HG02623 (cell line): ENCODE measurements around the gene NGF.

Experiments used
- ATAC-seq: cut with Tn5 transposase; IDR thresholded peaks from one replicate; pipeline ENCODE4 v1.9.1; 2021; ENCODE audit warnings: moderate library complexity; ENCODE audit not compliant: unreplicated experiment

NGF gene

GRCh38 chr1:115283681-115284146, 54.3 kb downstream of the NGF start:
- no peak for ATAC-seq

DNA sequence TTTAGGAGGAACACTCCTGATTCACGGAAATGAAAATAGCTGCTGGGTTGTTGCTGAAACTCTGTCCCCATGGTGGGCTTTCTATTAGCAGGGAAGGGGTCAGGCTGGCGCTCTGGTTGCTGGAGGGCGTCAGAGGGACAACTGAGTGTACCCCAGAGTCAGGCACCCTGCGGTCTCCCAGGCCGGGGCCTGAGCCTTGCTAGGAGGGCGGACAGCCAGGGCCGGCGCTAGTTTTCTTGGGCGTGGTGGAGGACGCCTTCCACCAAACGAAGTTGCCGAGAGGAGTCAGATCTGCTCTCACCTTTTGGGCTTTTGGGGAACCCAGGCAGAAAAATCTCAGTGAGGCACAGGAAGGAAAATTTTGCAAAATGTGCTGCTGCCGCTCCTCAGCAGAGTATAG, 54.8 kb downstream of the NGF start:
- no peak for ATAC-seq

DNA sequence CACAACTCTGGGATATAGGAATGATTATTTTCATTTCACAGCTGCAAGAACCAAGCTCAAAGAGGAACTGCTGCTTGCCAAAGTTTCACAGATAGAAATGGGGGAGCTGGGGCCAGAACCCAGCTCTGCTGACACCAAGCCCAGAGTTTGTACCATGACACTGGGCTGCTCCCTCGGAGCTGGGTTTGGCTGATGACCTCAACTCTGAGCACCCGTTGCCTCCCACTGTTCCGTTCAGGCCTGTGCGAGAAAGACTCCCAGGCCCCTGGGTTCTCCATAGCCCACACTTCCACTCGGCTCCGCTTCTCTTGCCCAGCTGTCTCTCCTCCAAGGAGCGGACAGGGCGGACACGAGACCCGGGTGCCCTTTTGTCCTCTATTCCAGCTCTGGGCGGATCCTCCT, 55.2 kb downstream of the NGF start:
- no peak for ATAC-seq

DNA sequence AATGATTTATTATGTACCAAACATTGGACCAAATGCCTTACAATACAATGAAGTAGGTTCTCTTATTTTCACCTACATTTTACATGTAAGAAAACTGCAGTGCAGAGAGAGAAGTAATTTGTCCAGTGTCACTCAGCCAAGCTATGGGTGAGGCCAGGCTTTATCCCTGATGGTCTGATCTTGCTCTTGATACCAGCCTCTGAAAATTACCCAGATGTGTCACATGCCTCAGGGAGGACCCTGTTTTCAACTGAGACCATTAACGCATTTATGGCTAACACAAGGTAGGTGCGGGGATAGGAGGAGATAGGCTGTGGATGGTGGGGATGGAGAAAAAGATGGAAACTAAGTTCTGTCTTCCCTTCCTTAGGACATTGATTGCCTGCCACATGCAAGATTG, 56.9 kb downstream of the NGF start:
- no peak for ATAC-seq

- no peak for ATAC-seq
Measured at GRCh38 chr1:115280064-115280463, 58.0 kb downstream of the NGF start.

DNA sequence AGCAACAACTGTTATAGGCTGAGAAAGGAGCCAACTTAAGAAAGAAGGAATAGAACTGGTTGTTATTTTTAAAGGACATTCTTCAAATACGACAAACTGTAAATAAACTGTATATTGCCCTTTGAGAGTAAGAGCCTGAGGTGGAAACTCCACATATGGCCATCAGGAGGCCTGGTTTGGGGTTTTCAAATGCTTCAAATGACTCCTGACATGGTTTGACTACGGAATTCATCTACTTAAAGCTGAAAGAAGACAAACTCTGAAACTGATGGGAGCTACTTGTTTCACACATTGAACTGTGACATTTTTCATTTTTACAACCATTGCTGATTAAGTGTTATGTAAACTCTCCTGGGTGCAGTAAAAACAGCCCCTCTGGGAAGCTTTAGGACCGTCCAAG, 59.8 kb downstream of the NGF start:
- no peak for ATAC-seq

DNA sequence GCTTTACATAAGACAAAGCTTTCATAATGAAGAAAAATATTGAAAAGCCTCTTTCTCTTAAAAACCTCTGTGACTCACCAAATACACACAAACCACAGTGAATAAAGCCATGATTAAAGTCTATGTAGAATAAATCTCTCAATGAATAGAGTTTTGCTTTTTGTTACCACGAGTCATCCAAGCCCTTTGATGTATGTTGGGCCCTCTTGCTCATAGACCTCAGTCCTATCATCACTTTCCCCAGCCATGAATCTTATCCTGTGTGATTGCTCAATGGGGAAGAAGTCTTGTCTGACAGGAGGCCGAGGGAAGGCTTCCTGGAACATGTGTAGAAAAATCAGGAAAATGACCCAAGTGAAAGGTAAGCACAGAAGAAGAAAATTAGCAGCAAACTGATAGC, 60.8 kb downstream of the NGF start:
- no peak for ATAC-seq

GRCh38 chr1:115275216-115275615, 62.8 kb downstream of the NGF start:
- no peak for ATAC-seq

- no peak for ATAC-seq
Measured at GRCh38 chr1:115274467-115274866, 63.6 kb downstream of the NGF start.

DNA sequence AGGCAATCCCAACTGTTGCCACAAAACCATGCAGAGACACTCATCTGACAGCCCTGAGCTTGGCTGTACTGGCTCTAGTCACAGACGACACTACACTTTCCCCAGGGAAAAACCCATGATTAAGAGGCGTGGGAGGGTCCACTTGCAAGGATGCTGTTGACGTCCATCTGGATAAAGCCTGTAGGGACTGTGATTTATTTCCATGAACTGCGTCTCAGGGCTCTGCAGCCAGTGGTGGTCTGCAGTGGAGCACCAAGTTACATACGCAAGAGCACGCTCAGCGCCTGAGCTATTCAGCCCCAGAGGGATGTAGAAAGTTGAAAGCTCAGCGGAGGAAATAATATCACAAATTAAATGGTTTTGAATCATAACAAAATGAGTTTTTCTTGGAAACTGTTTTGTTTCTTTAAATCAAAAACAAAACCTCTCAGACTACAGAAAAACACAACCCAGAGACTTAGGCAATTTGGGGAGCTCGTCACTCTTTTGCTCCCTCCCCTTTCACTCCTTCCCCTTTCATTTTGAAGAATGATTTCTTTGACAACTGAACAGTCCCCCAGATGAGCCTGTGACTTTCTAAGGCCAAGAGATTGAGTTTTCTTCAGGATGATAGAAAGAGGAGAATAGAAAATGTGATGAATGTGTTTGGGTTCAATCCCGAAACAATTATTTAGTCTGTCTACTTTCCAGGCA, 71.2 kb downstream of the NGF start:
- ATAC-seq = no peak

DNA sequence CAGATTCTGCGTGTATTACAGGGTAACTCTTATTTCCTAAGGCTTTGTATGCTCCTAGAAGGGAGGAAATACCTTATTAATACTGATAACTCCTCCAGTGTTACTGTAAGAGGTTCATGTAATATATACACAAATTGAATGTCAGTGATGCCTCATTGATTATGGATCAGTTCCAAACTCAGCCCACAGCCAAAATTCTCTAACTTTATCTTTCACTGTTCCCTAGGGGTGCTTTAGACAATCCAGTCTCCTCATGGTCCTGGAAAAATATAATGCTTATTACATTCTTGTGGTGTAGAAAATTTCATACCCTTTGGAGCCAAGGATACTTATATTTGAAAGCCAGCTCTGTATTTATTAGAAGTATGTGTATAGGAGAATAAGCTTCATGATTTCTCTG, 73.0 kb downstream of the NGF start:
- ATAC-seq = no peak

GRCh38 chr1:115262886-115263285, 75.2 kb downstream of the NGF start:
- no peak for ATAC-seq

- ATAC-seq = no peak
Measured at GRCh38 chr1:115261496-115261895, 76.6 kb downstream of the NGF start.

DNA sequence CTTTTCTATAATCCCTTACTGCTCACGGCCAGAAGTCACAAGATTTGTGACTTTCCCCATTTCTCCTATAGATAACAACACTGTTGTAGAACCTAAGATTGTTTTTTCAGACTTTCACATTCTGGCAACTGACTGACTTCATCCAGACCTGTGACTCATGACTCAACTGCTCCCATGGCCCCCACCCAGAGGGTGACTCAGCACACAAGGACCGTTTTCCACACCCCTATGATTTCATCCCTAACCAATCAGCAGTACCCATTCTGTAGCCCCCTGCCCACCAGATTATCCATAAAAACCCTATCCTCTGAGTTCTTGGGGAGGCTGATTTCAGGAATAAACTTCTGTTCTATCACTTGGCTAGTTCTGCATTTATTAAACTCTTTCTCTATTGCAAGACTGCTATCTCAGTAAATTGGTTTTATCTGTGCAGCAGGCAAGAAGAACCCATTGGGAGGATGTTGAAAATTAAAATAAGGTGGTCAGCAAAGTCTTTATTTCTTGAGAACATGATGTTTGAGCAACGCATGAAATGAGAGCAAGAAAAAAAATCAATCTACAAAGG, 79.7 kb downstream of the NGF start:
- no peak for ATAC-seq

DNA sequence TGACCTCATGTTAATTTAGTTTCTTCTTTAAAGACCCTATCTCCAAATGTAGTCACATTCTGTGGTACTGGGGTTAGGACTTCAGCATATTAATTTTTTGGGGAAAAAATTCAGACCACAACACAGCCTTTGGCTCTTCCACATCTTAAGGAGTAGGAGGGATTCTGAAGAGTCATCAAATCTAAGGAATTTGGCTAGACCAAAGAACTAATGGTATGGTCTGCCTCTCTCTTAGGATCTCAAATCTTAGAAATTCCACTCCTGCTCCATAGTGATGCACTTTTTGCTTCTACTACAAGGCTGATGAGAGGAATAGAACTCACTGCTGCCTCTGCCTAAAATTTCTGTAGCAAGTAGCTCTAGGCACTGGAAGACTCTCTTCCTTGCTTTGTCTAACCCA, 80.5 kb downstream of the NGF start:
- ATAC-seq = no peak

GRCh38 chr1:115255154-115255553, 82.9 kb downstream of the NGF start:
- ATAC-seq = no peak

GRCh38 chr1:115252585-115252984, 85.5 kb downstream of the NGF start:
- ATAC-seq = no peak

DNA sequence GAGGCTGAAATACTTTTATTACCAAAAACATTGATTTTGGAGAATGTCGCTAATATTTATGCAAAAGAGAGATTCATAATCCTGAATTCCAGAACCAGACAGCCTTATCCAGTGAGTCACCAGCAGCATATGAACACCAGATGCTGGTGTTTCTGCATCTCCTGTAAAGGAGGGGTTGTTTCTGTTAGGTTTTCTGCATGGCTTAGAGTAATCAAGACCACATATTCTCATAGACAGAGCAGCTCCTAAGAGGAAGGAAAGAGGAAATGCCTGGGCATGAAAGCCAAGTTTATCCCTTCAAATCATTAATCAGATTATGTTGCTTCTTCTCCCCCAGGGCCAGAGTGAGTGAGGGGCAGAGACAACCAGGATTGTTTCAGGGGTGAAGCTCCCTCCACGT, 86.2 kb downstream of the NGF start:
- no peak for ATAC-seq

GRCh38 chr1:115251340-115251748, 86.7 kb downstream of the NGF start:
- ATAC-seq = no peak

- no peak for ATAC-seq
Measured at GRCh38 chr1:115246526-115246925, 91.5 kb downstream of the NGF start.

DNA sequence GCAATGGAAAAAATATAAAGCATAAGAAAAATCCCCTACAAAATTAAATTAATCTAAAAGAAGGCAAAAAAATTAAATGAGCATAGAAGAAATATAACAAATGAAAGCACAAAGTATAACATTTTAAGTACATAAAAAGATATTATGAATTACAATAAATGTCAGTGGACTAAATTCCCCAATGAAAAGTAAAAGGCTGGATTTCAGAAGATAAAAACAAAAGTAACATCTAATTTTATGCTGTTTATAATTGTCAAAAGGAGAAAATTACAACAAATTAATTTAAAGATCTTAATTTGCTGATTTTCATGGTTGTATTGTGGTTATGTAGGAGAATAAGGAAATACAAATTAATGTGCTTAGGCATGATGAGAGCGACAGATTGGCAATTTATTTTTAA, 92.8 kb downstream of the NGF start:
- ATAC-seq = no peak

- ATAC-seq = no peak
Measured at GRCh38 chr1:115242543-115242942, 95.5 kb downstream of the NGF start.

GRCh38 chr1:115241309-115241708, 96.7 kb downstream of the NGF start:
- no peak for ATAC-seq
